Measurements from ENCODE around the gene ELSPBP1. TPM values are rescaled to one million over a fixed set of nuclear protein-coding genes. Genes with fewer than 3 reads are reported as not detected.

Gene ELSPBP1
- total RNA-seq, 2 donors from 2014 or later: not detected

DNA sequence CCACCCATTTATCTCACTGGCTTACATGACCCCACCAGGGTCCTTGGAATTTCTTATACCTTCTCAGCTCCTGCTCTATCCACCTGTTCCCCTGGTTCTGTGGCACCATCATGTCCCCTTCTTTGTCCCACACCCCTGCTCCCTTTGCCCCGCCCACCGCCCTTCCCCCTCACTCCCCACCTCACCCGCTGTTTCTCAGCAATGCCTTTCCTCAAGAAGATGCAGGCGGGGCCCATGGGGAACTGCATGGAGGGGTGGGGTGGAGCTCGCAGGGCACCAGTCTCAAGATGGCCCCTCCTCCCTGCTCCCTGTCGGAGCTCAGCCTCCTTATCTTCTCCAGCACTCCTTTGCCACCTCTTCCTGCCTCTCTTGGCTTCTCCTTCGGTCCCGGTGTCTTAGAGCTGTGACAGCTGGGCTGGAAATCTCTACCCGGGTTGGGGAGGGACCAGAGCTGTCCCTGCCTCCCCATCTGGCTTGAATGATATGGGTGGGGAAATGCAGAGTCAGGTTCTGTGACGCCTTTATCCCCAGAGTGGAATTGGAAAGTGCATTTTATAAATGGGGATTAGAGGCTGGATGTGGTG lies 49.3 kb downstream of the ELSPBP1 start, which contains the start of gene CABP5:
CABP5 (minus strand) TSS at position 405 of the 584 bp plus-strand sequence; CDS start at position 248, 157 bp downstream.
- no peak within 1 kb of the TSS for H3K4me3 ChIP-seq (ENCODE audit: low read length)
- H3K4me3 Mint-ChIP-seq: no peak within 1 kb of the TSS
- H3K9me3 Mint-ChIP-seq: peaks cover 15% of the 10 kb centered on the region
- no peaks in the 10 kb centered on the region for H3K27me3 ChIP-seq (ENCODE audit: control insufficient read depth, insufficient read depth, low read length, poor library complexity, severe bottlenecking)
- 75 to 100% methylated on average over 1 to 10 of the region's 10 CpGs for WGBS, 2 experiments (ENCODE audit: insufficient coverage in 1 of 2, insufficient read length in 1 of 2)
- no peak within 1 kb of the TSS for H3K9ac ChIP-seq (ENCODE audit: extremely low read depth, low read length, poor library complexity, severe bottlenecking)
- H3K9me3 ChIP-seq (ENCODE audit: control insufficient read depth, low read length): no peaks in the 10 kb centered on the region
- H3K36me3 Mint-ChIP-seq (ENCODE audit: low read depth): no peaks in the 10 kb centered on the region
- H3K4me1 ChIP-seq (ENCODE audit: control insufficient read depth, insufficient read depth, low read length): no peaks in the 10 kb centered on the region
- DNase-seq: no peak
- no peaks in the 10 kb centered on the region for H3K36me3 ChIP-seq (ENCODE audit: control insufficient read depth, insufficient read depth, low read length)
- no peaks in the 10 kb centered on the region for H3K4me1 Mint-ChIP-seq
- H3K27me3 Mint-ChIP-seq (ENCODE audit: insufficient read depth): peaks cover 24% of the 10 kb centered on the region
- no peak within 1 kb of the TSS for H3K27ac ChIP-seq (ENCODE audit: low read depth, low read length)
- no peak within 1 kb of the TSS for H3K27ac Mint-ChIP-seq
- TF ChIP-seq, protein P1, sequence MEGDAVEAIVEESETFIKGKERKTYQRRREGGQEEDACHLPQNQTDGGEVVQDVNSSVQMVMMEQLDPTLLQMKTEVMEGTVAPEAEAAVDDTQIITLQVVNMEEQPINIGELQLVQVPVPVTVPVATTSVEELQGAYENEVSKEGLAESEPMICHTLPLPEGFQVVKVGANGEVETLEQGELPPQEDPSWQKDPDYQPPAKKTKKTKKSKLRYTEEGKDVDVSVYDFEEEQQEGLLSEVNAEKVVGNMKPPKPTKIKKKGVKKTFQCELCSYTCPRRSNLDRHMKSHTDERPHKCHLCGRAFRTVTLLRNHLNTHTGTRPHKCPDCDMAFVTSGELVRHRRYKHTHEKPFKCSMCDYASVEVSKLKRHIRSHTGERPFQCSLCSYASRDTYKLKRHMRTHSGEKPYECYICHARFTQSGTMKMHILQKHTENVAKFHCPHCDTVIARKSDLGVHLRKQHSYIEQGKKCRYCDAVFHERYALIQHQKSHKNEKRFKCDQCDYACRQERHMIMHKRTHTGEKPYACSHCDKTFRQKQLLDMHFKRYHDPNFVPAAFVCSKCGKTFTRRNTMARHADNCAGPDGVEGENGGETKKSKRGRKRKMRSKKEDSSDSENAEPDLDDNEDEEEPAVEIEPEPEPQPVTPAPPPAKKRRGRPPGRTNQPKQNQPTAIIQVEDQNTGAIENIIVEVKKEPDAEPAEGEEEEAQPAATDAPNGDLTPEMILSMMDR (conservative IDR thresholded peaks at IDR 0.05): no peak

GRCh38 chr19:48044561-48044960 lies 50.1 kb downstream of the ELSPBP1 start:
- Mint-ChIP-seq H3K27ac (no peak overlapping the region), H3K4me1 (no peaks in the 10 kb centered on the region), H3K9me3 (peaks cover 15% of the 10 kb centered on the region), H3K36me3 (ENCODE audit: low read depth) (no peaks in the 10 kb centered on the region), H3K27me3 (ENCODE audit: insufficient read depth) (peaks cover 26% of the 10 kb centered on the region), H3K4me3 (no peak overlapping the region)
- Histone ChIP-seq H3K4me1 (ENCODE audit: control insufficient read depth, insufficient read depth, low read length) (no peaks in the 10 kb centered on the region), H3K27me3 (ENCODE audit: control insufficient read depth, insufficient read depth, low read length, poor library complexity, severe bottlenecking) (no peaks in the 10 kb centered on the region), H3K27ac (ENCODE audit: low read depth, low read length) (no peak overlapping the region), H3K9ac (ENCODE audit: extremely low read depth, low read length, poor library complexity, severe bottlenecking) (no peak overlapping the region), H3K36me3 (ENCODE audit: control insufficient read depth, insufficient read depth, low read length) (no peaks in the 10 kb centered on the region), H3K4me3 (ENCODE audit: low read length) (no peak overlapping the region), H3K9me3 (ENCODE audit: control insufficient read depth, low read length) (no peaks in the 10 kb centered on the region)
- TF ChIP-seq, protein P1 (conservative IDR thresholded peaks at IDR 0.05): no peak
- no peak for DNase-seq
- WGBS, 2 experiments (ENCODE audit: insufficient coverage in 1 of 2, insufficient read length in 1 of 2): 89 to 93% methylated on average over 3 to 5 of the region's 5 CpGs

- Histone ChIP-seq H3K27me3 (ENCODE audit: control insufficient read depth, insufficient read depth, low read length, poor library complexity, severe bottlenecking) (no peaks in the 10 kb centered on the region), H3K36me3 (ENCODE audit: control insufficient read depth, insufficient read depth, low read length) (no peaks in the 10 kb centered on the region), H3K4me1 (ENCODE audit: control insufficient read depth, insufficient read depth, low read length) (no peaks in the 10 kb centered on the region), H3K27ac (ENCODE audit: low read depth, low read length) (no peak overlapping the region), H3K9me3 (ENCODE audit: control insufficient read depth, low read length) (peaks cover 6% of the 10 kb centered on the region), H3K9ac (ENCODE audit: extremely low read depth, low read length, poor library complexity, severe bottlenecking) (no peak overlapping the region), H3K4me3 (ENCODE audit: low read length) (no peak overlapping the region)
- TF ChIP-seq, protein P1 (conservative IDR thresholded peaks at IDR 0.05): no peak
- Mint-ChIP-seq H3K36me3 (ENCODE audit: low read depth) (no peaks in the 10 kb centered on the region), H3K9me3 (peaks cover 14% of the 10 kb centered on the region), H3K27me3 (ENCODE audit: insufficient read depth) (peaks cover 5% of the 10 kb centered on the region), H3K27ac (no peak overlapping the region), H3K4me3 (no peak overlapping the region), H3K4me1 (no peaks in the 10 kb centered on the region)
- no peak for DNase-seq
- 86 to 87% methylated on average over 4 to 9 of the region's 10 CpGs for WGBS, 2 experiments (ENCODE audit: insufficient coverage in 1 of 2, insufficient read length in 1 of 2)
These were observed 57.1 kb downstream of the ELSPBP1 start for GRCh38 chr19:48051335-48052033.

Measured in endodermal cell (in vitro differentiated cells).